ENCODE data around the gene ACADSB.

The ACADSB gene

DNA sequence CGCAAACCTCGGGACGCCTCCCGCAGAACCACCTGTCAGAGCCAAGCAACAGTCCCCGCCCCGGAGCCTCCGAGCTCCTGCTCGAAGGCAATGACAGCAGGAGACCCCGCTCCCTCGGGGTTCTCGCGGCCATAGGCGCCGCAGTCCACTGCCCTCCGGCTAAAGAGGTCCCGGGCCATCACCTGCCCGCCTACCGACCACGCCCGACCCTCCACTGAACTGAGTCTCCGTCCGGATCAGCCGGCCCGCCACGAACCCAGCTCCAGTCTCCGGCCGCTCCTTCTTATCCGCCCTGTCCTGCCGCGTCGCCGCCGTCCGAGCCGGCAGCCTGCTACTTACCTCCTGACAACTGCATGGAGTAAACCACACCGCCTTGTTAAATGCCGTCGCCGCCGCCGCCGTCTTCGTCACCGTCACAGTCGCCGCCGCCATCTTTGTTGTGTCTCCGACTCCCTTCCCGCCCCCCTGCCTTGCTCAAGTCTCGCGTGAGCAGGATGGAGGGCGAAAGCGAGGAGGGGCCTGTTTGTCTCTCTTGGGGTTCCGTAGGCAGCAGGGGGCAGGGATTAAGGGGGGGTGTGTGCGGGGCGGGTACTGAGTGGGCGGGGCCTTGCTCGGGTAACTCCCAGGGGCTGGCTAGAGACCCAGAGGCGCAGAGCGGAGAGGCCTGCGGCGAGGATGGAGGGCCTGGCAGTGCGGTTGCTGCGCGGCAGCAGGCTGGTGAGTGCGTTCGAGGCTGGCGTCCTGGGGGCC, at the start of gene ACADSB, which contains the start of gene IKZF5:
TSS of gene ACADSB (plus strand) at position 652 of the 750 bp plus-strand sequence. CDS start at position 676, 24 bp downstream.
TSS of gene IKZF5 (minus strand) at position 441 of the 750 bp plus-strand sequence. CDS start 10,170 bp downstream, outside the sequence.
- DNase-seq, result peak; percentile 90

DNA sequence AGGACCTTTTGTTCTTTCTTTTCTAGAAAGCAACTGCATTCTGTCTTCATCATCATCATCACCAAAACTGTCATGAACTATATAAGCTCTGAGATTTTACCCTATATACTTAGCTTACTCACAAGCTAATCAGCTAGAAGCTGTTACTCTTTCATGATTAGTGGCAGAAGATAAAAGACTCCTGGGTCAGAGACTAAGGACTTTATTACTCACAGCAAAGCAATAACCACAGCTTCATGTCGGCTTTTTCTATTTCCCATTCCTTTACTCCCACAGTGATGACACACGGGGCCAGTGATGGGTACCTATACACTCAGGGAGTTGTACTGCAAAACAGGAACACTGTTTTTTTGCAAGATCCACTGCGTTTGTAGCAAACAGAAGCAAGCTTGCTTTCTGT, 46.4 kb upstream of the ACADSB start:
- DNase-seq, result no peak

GRCh38 chr10:122966879-122967278, 41.9 kb upstream of the ACADSB start:
- no peak for DNase-seq

- no peak for DNase-seq
Observed at GRCh38 chr10:122968698-122969097, 40.1 kb upstream of the ACADSB start.

- DNase-seq, result no peak
Observed at GRCh38 chr10:122974023-122974422, 34.8 kb upstream of the ACADSB start.

DNA sequence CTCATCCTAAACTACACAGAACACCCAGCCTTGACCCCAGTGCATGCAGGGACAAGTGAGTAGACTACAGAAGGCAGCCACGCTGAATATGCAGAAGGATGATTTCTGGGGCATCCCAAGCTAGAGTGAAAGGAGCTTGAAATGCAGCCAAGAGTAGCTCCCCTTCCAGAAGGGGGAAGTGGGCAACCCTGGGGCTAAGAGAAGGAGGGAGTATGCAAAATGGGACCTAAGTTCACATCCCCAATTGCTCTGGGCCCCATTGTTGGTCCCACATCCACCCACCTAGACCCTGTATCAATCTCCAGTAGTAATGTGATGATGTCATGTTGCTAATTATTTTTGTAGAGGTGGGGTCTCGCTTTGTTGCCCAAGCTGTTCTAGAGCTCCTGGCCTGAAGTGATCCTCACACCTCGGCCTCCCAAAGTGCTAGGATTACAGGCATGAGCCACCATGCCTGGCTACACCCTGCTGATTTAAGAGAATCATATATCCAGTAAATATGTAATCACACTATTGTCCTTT, 34.2 kb upstream of the ACADSB start:
- no peak for DNase-seq

DNA sequence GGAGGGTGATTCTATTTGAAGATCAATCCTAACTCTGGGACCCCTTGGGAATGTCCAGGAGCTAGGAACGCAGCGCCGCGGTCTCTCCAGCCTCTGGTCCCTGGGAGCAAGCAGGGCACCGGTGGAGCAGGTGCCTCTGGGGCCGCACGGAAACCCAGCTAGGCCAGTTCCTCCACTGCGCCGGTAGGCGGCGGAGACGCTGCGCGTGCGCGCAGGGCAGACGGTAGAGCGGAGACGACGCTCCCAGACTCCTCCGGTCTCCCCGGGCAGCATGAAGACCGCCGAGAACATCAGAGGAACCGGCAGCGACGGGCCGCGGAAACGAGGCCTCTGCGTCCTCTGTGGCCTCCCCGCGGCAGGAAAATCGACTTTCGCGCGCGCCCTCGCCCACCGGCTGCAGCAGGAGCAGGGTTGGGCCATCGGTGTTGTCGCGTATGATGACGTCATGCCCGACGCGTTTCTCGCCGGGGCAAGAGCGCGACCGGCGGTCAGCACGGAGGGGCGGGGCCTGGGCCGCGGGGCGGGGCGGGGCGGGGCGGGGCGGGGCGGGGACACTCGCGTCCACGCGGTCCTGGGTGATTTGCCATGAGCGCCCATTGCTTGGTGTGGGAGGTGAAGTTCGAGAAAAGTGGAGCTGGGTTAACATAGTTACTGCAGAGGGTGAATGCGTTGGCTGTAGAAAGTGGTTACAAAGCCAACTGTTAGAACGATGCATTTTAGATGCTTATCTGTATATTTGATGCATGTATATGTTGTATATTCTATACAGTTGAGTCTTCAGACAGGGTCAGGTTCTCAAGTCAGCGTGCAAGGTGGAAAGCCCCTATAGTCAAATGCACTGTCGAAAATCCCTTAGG, 28.4 kb upstream of the ACADSB start, which contains the start of gene PSTK:
TSS of gene PSTK (plus strand) at position 193 of the 857 bp plus-strand sequence. CDS start at position 272, 79 bp downstream.
- DNase-seq, result peak; percentile 86

GRCh38 chr10:122981066-122981464, 27.7 kb upstream of the ACADSB start:
- no peak for DNase-seq

GRCh38 chr10:122983898-122984297, 24.9 kb upstream of the ACADSB start:
- DNase-seq, result no peak

- DNase-seq, result no peak
Observed at GRCh38 chr10:122984708-122985107, 24.1 kb upstream of the ACADSB start.

DNA sequence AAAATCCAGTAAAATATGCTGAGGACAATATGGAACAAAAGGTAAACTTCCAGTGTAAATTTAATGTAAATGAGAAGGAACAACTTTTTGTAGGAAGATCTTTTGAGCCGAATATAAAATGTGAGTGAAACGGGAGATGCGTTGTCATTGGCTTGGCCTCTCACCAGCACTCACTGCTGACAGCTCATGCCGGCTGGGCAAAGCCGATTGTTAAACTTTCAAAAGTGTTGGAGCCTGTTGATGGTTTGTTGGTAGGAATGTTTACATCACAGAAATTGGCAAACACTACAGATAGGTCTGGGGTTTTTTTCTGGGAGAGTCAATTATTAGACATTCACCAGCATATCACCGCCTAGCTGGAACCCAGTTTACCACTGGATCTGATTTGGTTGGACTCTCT, 22.5 kb upstream of the ACADSB start:
- DNase-seq, result no peak

DNA sequence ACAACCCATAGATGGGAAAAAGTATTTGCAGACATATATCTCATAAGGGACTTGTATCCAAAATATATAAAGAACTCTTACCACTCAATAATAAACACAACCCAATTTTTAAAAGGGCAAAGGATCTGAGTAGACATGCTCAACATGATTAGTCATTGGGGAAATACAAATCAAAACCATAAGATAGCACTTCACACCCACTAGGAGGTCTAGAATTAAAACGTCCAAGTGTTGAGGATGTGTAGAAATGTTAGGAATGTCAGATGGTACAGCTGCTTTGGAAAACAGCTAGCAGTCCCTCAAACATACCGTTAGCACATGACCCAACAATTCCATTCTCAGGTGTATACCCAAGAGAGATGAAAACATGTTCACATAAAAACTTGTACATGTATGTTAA, 20.3 kb upstream of the ACADSB start:
- no peak for DNase-seq

DNA sequence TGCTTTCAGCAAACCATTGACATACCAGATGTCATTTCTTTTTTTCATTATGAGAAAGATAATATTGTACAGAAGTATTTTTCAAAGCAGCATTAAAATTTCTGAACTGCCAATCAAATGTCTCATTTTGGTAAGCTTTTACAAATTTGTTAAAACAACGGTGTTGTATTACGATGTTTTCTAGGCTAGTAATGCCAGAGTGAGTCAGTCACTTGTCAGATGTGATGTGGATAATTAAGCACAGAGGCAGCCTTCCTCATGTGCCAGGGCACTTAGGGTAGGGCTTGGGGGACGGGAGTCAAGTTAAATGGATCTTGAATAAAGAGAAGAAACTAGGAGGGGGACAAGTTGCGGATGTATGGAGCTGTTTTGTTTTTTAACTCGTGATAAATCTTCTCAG, 18.5 kb upstream of the ACADSB start:
- DNase-seq, result no peak

DNA sequence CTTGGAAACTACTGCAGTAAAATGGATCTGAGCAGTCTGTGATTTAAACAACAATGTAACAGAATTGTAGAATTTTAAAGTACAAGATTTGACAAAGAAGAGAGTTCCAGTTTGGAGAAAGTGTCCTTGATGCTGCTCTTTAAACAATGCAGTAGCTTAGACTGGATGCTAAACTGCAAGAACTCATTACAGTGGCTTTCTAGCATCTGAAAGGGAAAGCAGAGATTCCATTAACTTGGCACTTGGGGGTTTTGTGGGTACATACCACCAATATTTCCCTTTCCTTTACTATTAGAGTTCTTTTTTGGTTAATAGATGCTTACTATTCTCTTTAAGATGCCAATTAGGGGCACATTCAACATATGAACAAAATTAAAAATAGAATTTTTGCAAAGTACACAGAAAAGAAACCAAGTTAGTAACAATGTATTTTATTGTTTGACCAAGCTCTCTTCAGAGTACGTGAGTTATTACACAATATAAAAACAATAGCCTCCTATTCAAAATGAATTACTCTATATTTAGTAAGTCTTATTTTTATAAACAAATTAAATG, 16.7 kb upstream of the ACADSB start:
- no peak for DNase-seq

- DNase-seq, result no peak
Observed at GRCh38 chr10:122993797-122994336, 14.9 kb upstream of the ACADSB start.

- DNase-seq, result no peak
Observed at GRCh38 chr10:122995936-122996335, 12.9 kb upstream of the ACADSB start.

DNA sequence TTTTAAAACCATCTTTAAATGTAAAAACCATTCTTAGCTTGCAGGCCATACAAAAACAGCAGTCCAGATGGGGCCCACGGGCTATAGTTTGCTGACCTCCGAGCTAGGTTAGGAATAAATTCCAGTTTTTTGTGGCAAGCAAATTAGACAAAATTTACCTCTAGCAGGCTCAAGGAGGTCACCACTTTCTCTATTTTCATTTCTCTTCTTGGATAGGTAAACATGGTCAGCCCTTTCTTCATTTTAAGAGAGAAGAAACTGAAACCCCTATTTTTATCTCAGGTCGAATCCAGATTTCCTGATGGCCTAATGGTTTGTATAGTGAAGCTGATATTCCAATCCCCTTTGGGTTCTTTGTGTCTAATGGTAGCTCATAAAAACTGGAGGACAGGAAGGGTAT, 10.9 kb upstream of the ACADSB start:
- DNase-seq, result no peak

DNA sequence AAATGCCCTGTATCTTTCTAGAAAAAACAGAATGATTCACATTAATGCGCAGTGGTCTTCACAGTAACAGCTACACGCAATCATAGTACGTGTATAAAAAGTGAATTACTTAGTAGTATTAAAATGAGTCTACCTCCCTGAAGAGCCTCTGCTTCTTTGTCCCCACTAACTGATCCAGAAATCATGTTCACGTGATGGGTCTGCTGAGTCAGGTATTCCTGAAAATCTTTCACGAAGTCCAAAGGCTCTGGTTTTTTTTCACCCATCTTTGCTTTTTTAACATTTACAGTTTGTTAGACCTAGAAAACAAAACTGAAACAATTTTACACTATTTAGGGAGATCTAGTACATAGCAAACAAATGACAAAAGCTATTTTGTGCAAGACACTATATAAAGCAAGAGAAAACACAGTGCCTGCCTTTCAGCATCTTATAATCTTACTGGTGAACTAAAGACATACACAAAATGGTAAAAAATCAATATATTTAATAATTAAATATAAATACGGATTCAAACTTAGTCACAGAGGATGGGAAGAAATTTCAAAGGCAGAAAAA, 10.4 kb upstream of the ACADSB start:
- no peak for DNase-seq

DNA sequence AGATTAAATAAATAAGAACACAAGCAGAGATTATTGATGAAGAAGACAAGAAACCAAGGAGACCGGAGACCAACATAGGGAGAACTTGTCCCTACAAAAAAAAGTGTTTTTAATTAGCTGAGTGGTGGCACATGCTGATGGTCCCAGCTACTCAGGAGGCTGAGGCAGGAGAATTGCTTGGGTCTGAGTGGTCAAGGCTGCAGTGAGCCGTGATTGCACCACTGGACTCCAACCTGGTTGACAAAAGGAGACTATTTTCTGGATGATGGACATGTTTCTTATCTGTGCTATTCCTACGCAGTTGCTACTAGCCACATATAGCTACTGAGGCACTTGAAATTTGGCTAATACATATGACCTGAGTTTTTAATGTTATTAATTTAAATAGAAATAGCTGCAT, 9.9 kb upstream of the ACADSB start:
- no peak for DNase-seq

DNA sequence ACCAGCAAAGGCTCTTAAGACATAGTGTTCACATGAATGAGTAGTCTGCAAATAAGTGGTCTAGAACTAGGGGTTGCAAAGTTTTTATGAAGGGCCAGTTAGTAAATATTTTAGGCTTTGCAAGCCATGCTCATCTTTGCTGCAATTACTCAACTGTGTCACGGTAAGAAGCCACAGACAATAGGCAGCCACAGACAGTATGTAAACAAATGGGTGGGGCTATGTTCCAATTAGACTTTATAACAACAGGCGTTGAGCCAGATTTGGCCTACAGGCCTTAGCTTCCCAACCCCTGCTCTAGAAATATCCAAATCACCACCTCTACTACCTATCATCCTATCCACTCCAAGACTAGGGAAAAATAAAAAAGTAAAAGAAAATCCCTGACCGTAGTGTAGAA, 9.5 kb upstream of the ACADSB start:
- no peak for DNase-seq

DNA sequence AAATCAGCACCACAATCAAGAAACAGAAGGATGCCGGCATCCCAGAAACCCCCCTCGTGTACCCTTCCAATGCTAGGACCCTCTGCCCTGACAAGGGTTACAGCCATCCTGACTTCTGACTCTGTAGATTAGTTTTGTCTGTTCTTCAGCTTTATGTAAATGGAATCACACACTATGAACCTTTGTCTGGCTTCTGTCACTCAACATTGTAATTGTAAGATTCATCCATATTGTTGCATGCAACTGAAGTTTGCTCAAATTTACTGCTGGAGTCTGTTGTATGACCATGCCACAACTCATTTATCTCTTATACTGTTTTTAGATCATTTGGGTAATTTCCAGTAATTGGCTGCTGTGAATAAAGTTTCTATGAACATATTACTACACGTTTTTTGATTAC, 8.7 kb upstream of the ACADSB start:
- no peak for DNase-seq

DNA sequence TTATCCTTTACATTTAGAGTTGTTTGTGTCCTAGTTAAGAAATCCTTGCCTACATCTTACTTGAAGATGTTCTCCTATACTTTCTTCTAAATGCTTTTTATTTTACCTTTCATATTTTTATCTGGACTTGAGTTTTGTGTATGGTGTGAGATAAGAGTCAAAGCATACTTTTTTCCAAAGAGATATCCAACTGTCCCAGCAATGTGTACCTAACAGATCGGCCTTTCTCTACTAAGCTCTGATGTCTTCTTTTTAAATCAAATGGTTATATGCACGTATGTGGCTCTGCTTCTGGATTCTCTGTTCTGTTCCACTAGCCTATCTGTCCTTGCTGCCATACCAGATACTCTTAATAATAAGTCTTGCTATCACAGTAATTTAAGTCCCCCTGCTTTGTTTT, 7.4 kb upstream of the ACADSB start:
- no peak for DNase-seq

DNA sequence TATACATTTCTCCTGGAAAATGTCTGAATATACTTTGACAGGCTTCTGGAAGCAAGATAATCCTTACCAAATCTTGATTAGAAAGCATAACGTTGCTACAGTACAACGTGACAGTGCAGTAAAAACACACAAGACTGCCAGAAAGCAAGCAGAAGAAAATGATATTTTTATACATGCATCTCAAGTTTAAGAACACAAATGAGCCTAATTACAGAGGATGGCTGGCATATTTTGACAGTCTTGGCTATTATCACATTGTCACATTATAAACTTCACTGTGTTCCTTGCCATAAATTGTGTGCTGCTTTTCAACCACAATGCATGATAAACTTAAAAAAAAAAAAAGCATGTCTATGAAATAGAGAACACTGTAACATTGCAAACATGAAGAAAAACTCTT, 4.5 kb upstream of the ACADSB start:
- no peak for DNase-seq

Data from stimulated activated CD4-positive, alpha-beta T cell treated with anti-CD3 and anti-CD28 coated beads, Interleukin-12 subunit alpha, Interleukin-12 subunit beta, amount 100 ng/mL, for 4 hours (primary cell).